Right ventricle myocardium inferior (tissue), 1 donor: ENCODE measurements around the gene PACS2. TPM values are rescaled to one million over a fixed set of nuclear protein-coding genes. Genes with fewer than 3 reads are reported as not detected.
"Not testable (repeated sequence)": the region's sequence is repeated elsewhere in the genome, so short reads cannot be mapped to it uniquely, and the experiment has no call there.

ENCODE experiments used
- ATAC-seq: fragments of 200-7000 bp; cut with Tn5 transposase; one replicate; pipeline ENCODE4 v1.9.1; 2020; ENCODE audit warnings: mild to moderate bottlenecking, moderate library complexity
- DNase-seq: peaks from one replicate; pipeline ENCODE4 v3.0.0; 2021; ENCODE audit errors: missing footprints
- intact Hi-C: fragments of 100-400 bp; cut with DNase I; formaldehyde crosslinking; loops from one replicate; pipeline ENCODE4 v1.11.0; 2022
- total RNA-seq: library from RNA; stranded (reverse); fragmentation: NEBNext Ultra II Directional; extraction: Animal tissue kit (Norgen Biotek cat#: 25700); gene quantifications from one replicate; pipeline ENCODE4 v1.2.1, GENCODE V29; 2021
- donor health status: DM: no; HTN: yes; CAD: no; lungs with severe emphysema.

Gene PACS2
- total RNA-seq, 1 donor from 2014 or later: 69.1 TPM

GRCh38 chr14:105326891-105327694, 12.5 kb downstream of the PACS2 start:
- intact Hi-C loops: no loop called here
- DNase-seq (no peak), ATAC-seq (peak; percentile 59)

- DNase-seq, ATAC-seq, intact Hi-C loops: not testable (repeated sequence)
Measured at GRCh38 chr14:105327695-105328045, 13.1 kb downstream of the PACS2 start.

DNA sequence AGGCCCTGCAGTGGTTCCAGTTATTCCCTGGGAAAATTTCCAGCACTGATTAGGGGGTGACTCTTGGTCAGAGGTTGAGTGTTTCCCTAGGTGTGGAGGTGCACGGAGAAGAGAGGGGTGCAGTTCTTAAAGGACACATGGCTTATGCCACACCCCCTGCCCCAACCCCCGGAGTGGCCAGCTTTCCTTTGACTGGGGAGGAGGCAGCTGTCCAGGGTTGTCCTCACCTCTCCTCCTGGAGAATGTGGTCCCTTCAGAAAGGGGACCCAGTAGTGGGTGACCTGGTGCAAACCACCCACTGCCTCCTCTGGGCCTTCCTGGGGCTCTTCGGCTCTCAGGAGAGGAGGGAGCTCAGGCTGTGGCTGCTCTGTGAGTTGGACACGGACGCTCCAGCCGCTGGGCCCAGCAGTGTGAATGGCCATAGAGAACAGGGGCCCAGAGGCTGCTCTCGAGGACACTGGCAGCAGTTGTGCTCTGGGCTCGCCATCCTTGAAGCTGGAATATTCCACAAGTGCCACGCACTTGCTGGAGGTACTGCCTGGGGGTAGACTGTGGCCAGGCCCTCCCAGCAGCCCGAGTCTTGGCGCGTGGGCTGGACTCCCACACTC, 13.6 kb downstream of the PACS2 start:
- ATAC-seq (no peak), DNase-seq (no peak)
- intact Hi-C loops: no loop called here

GRCh38 chr14:105328678-105329390, 14.3 kb downstream of the PACS2 start:
- DNase-seq: no peak
- intact Hi-C loops: no loop called here
- ATAC-seq: no peak

DNA sequence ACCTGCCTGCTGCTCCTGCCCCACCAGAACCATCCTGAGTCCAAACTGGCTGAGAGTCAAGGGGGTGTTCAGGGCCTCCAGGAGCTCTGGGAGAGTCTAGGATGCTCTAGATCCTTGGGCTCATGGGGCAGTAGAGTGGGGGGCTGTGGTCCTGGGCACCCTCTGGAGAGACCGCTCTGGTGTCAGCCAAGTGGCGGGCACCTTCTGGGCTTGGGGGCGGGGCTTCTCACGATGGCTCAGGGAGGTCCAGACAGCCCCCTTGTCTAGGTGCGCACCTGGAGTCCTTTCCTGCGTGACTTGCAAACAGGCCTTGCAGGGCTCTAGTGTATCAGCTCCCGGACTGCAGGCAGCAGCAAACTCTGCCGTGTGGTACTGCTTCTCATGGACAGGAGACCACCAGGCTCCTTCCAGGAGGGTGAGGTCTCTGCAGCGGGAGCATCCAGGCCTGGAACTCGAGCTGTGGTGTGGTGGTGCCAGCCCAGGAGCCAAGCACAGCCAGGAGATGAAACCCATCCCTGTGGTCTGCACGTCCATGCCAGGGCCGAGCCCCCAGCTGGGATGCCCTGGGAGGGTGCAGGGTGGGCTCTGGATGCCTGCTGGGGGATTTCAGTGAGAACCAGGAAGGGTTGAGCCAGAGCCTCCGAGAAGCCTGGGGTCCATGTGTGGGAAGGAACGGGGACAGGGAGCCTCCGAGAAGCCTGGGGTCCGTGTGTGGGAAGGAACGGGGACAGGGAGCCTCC, 15.0 kb downstream of the PACS2 start:
- intact Hi-C loops: no loop called here

DNA sequence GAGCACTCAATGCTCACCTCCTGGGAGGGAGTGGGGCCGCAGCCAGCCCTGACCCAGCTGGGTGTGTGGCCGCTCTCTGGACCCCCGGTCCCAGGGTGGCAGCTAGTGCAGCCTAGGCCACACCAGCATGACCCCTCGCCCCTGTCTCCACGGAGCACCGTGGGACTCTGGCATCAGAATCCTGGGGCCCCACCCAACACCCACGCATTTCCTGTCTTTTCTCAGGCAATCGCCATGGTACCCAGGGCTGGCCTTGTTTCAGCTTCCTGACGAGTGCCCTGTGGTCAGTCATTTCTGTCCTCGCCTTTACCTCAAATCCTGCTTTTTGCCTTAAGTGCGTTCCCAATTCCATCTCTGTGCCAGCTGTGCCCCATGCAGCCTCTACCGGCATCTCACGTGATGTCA, 15.9 kb downstream of the PACS2 start:
- intact Hi-C loops: no loop called here
- ATAC-seq (no peak), DNase-seq (no peak)

More for the DNA sequence above, 15.0 kb downstream of the PACS2 start:
- DNase-seq (no peak), ATAC-seq (no peak)

GRCh38 chr14:105331575-105332349, 17.2 kb downstream of the PACS2 start:
- intact Hi-C loops: no loop called here
- DNase-seq (no peak), ATAC-seq (no peak)

- ATAC-seq (no peak), DNase-seq (no peak)
- intact Hi-C loops: no loop called here
Measured at GRCh38 chr14:105332350-105332874, 17.9 kb downstream of the PACS2 start.

- intact Hi-C loops: no loop called here
- ATAC-seq (no peak), DNase-seq (no peak)
Measured at GRCh38 chr14:105333020-105333490, 18.5 kb downstream of the PACS2 start.

GRCh38 chr14:105333613-105334364, 19.2 kb downstream of the PACS2 start:
- intact Hi-C loops: no loop called here
- no peak for DNase-seq
- no peak for ATAC-seq

- DNase-seq (no peak), ATAC-seq (no peak)
- intact Hi-C loops: loop anchor here (5.0 kb wide), 1 partner anchor 242 kb away; no protein-coding TSS in a partner anchor
Measured at GRCh38 chr14:105334383-105335230, 20.1 kb downstream of the PACS2 start.

GRCh38 chr14:105335231-105335542, 20.6 kb downstream of the PACS2 start:
- not testable (repeated sequence) for ATAC-seq, DNase-seq
- intact Hi-C loops: loop anchor here (5.0 kb wide), 1 partner anchor 243 kb away; no protein-coding TSS in a partner anchor

DNA sequence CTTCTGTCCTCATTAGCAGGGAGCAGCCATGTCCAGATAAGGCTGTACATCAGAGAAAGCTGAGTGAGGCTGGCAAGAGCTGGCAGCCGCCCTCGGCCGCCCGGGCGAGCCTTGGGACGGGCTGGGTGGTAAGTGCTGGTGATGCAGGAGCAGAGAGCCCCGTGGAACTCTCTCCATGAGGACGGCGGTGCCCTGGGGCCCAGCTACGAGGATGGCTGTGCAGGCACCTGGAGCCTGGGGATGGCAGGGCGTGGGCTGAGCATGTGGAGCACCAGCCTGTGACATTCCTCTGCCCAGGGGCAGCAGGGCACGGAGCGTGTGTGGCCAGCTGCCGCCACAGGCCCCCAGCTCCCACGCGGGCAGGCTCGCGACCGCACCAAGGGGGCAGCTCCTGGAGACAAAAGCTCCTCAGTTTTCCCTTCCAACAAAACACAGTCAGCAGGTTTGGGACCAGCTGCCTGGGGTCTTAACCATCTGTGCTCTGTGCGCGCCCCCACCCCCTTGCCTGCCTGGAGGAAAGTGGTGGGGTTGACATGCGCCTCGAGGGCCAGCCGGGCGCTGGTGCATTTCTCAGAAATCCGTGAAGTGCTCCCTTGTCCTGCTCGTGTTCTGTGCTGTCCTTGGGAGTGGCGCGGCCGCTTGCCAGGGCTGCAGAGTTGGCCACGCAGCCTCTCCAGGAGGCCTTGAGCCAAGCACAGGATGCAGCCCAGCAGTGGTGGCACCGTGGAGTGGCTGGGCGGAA, 21.4 kb downstream of the PACS2 start:
- intact Hi-C loops: loop anchor here (5.0 kb wide), 1 partner anchor 244 kb away; no protein-coding TSS in a partner anchor
- DNase-seq: no peak
- ATAC-seq: peak; percentile 67

DNA sequence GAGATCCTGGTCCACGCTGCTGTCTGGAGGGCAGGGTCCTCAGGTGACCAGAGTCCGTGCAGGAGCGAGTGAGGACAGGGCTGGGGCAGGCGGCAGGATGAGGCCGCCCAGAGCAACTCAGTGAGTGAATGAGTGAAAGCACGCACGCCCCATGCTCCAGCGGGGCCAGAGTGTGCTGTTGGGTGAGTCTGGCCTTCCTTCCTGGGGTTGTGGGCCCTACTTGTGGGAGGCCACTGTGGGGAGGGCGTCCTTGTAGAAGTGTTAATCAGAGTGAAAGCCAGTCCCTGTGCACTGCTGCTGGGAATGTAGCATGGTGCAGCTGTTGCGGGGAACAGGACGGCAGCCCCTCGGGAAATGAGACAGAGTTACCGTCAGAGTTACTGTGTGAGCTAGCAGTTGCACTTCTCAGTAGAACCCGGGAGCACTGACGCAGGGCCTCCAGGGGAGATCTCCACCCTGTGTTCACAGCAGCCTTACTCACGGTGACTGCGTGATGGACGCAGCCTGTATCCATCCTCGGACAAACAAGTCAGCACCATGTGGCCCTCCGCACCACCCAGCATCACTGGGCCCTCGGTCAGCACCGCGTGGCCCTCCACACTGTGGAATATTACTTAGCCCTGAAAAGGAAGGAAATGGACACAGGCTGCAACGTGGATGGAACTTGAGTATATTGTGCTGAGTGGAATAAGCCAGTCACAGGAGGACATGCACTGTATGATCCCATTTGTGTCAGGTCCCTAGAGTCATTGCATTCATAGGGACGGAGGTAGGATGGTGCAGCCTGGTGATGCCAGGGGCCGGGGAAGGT, 22.1 kb downstream of the PACS2 start:
- intact Hi-C loops: loop anchor here (5.0 kb wide), 1 partner anchor 244 kb away; no protein-coding TSS in a partner anchor
- ATAC-seq (no peak), DNase-seq (no peak)

- ATAC-seq (no peak), DNase-seq (no peak)
- intact Hi-C loops: loop anchor here (5.0 kb wide), 1 partner anchor 245 kb away; no protein-coding TSS in a partner anchor
Measured at GRCh38 chr14:105337433-105337832, 22.9 kb downstream of the PACS2 start.
